ENCODE results near the gene FOXJ3. TPM values are rescaled to one million over a fixed set of nuclear protein-coding genes. Genes with fewer than 3 reads are reported as not detected.

FOXJ3 gene
- total RNA-seq, result 10 to 100 TPM; 21.6 to 81.4 (median 39.3) TPM

- Histone ChIP-seq H3K9me3 (no peaks in the 10 kb centered on the region), H3K4me3 (peak within 1 kb of the TSS; percentile 81 to 97 (median 92)), H3K4me1 (peaks cover 19 to 38% (median 24%) of the 10 kb centered on the region in 4 donors), H3K27me3 (no peaks in the 10 kb centered on the region), H3K27ac (peak within 1 kb of the TSS; percentile 94 to 98 (median 95)), H3K36me3 (no peaks in the 10 kb centered on the region)
- ATAC-seq (ENCODE audit: low FRiP score in 2 of 2) (peak; percentile 96 to 98), DNase-seq (peak; percentile 90 to 98)
- 0% methylated on average over 2 to 9 of the region's 79 CpGs for WGBS, 2 donors
- TF ChIP-seq EP300 (IDR thresholded peaks at IDR 0.05) (peak in 2 of 4 donors; percentile 45 to 71), POLR2AphosphoS5 (IDR thresholded peaks at IDR 0.05) (peak; percentile 91 to 97), POLR2A (IDR thresholded peaks at IDR 0.05) (peak in 3 of 4 donors; percentile 34 to 88 (median 74)), CTCF (IDR thresholded peaks at IDR 0.05) (peak in 1 of 6 experiments; percentile 24)
Measured at GRCh38 chr1:42335050-42335808, at the start of gene FOXJ3. TSS of gene FOXJ3 (minus strand) at chr1:42335235. CDS start at chr1:42311093, 24,142 bp downstream.

GRCh38 chr1:42381280-42381673 is 46.2 kb upstream of the FOXJ3 start:
- 14 to 16% methylated on average over 8 of the region's 8 CpGs for WGBS, 2 donors
- TF ChIP-seq CTCF (IDR thresholded peaks at IDR 0.05) (no peak), EP300 (IDR thresholded peaks at IDR 0.05) (no peak), POLR2AphosphoS5 (IDR thresholded peaks at IDR 0.05) (no peak), POLR2A (IDR thresholded peaks at IDR 0.05) (no peak)
- H3K27me3 ChIP-seq, result peaks cover 0 to 4% (median 0%) of the 10 kb centered on the region in 4 donors
- H3K4me1 ChIP-seq, result peaks cover 9 to 18% (median 13%) of the 10 kb centered on the region in 4 donors
- H3K4me3 ChIP-seq, result peak overlapping the region in 3 of 4 donors; percentile 66 to 78 (median 71)
- no peak for DNase-seq
- H3K27ac ChIP-seq, result peak overlapping the region in 1 of 4 donors; percentile 72
- no peaks in the 10 kb centered on the region for H3K9me3 ChIP-seq
- no peaks in the 10 kb centered on the region for H3K36me3 ChIP-seq
- no peak for ATAC-seq (ENCODE audit: low FRiP score in 2 of 2)

GRCh38 chr1:42380586-42381279 is 45.7 kb upstream of the FOXJ3 start, which contains the start of gene RIMKLA:
TSS of gene RIMKLA (plus strand) at chr1:42380792. CDS start at chr1:42380935, 143 bp downstream.
- peaks cover 0 to 4% (median 0%) of the 10 kb centered on the region in 4 donors for H3K27me3 ChIP-seq
- H3K9me3 ChIP-seq, result no peaks in the 10 kb centered on the region
- peak; percentile 69 to 93 for DNase-seq
- peak within 1 kb of the TSS in 2 of 4 donors; percentile 39 to 72 for H3K27ac ChIP-seq
- H3K36me3 ChIP-seq, result no peaks in the 10 kb centered on the region
- H3K4me3 ChIP-seq, result peak within 1 kb of the TSS; percentile 31 to 78 (median 68)
- H3K4me1 ChIP-seq, result peaks cover 9 to 18% (median 13%) of the 10 kb centered on the region in 4 donors
- peak; percentile 46 to 93 for ATAC-seq (ENCODE audit: low FRiP score in 2 of 2)
- TF ChIP-seq POLR2A (IDR thresholded peaks at IDR 0.05) (peak in 1 of 4 donors; percentile 43), EP300 (IDR thresholded peaks at IDR 0.05) (no peak), CTCF (IDR thresholded peaks at IDR 0.05) (peak in 2 of 6 experiments; percentile 12 to 32)
- 1 to 8% methylated on average over 2 to 48 of the region's 101 CpGs for WGBS, 2 donors

- peaks cover 0 to 4% (median 0%) of the 10 kb centered on the region in 4 donors for H3K27me3 ChIP-seq
Measured at GRCh38 chr1:42379794-42380585, 45.0 kb upstream of the FOXJ3 start.

More at GRCh38 chr1:42379794-42380585, 45.0 kb upstream of the FOXJ3 start:
- H3K27ac ChIP-seq, result peak overlapping the region in 2 of 4 donors; percentile 39 to 72
- H3K9me3 ChIP-seq, result no peaks in the 10 kb centered on the region
- TF ChIP-seq POLR2A (IDR thresholded peaks at IDR 0.05) (no peak), POLR2AphosphoS5 (IDR thresholded peaks at IDR 0.05) (no peak), CTCF (IDR thresholded peaks at IDR 0.05) (no peak), EP300 (IDR thresholded peaks at IDR 0.05) (no peak)
- WGBS, 2 donors, result 3% methylated on average over 10 to 34 of the region's 34 CpGs
- H3K36me3 ChIP-seq, result no peaks in the 10 kb centered on the region
- DNase-seq, result no peak
- peak overlapping the region; percentile 31 to 78 (median 68) for H3K4me3 ChIP-seq
- peaks cover 9 to 18% (median 13%) of the 10 kb centered on the region in 4 donors for H3K4me1 ChIP-seq
- ATAC-seq (ENCODE audit: low FRiP score in 2 of 2), result peak; percentile 41 to 67
